LNCaP clone FGC (cell line): ENCODE data around the gene ABCA6.

Experiments used
- DNase-seq: peaks from one replicate; pipeline ENCODE4 v3.0.0-alpha.2; 2011; ENCODE audit warnings: low read depth
- H3K4me3 ChIP-seq: 2 replicates; pipeline ENCODE4 v1.5.1; 2011; ENCODE audit warnings: mild to moderate bottlenecking, low read depth, low read length, control low read depth
- CTCF ChIP-seq: IDR thresholded peaks from 2 replicates; pipeline ENCODE4 v1.5.1; 2012; ENCODE audit warnings: mild to moderate bottlenecking; ENCODE audit not compliant: control insufficient read depth, insufficient read depth; ENCODE audit errors: extremely low read depth

Gene ABCA6

DNA sequence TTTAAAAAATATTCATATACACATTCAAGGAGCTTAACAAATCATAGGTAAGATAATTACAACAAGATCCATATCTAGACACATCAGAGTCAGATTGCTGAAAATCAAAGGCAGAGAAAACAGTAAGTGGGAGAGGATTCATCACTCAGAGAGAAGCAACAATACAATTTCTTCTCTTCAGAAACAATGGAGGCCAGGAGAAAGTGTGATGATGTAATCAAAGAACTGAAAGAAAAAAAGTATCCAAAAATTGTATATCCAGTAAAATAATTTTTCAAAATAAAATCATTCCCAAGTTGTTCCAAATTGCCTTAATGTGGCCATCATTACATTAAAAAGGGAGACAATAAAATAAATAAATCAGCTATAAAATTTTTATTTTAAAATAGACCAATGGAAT, 17.7 kb upstream of the ABCA6 start:
- no peak overlapping the region for H3K4me3 ChIP-seq
- TF ChIP-seq CTCF: no peak
- no peak for DNase-seq

DNA sequence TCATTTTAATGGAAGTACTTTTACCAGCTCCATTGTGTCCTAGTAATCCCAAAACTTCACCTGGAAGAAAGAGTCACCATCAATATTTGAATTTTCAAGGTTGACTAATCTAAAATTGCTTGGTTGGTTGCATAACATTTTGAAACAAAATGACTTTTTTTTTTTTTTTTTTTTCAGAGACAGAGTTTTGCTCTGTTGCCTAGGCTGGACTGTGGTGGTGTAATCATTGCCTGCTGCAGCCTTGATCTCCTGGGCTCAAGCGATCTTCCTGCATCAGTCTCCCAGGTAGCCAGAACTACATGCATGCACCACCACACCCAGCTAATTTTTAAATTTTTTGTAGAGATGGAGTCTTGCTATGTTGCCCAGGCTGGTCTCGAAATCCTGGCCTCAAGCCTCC, 12.6 kb upstream of the ABCA6 start:
- no peak for DNase-seq
- no peak overlapping the region for H3K4me3 ChIP-seq
- no peak for TF ChIP-seq CTCF

DNA sequence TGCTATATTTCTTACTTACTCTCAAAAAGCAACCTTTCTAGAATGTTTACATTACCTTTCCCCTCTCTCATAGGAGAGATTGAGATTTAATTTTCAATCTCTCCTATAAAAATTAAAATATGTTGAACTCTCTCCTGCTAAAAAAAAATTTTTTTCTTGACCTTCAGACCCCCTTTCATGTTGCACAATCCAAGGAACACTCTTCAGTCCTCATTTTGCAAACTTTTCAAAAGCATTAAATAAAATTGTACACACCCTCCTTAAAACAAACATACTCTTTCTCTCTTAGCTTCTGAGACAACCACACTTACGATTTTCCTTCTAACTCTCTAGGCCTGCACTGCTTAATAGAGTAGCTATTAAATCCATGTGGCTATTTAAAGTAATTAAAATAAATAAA, 8.6 kb upstream of the ABCA6 start:
- no peak for TF ChIP-seq CTCF

DNA sequence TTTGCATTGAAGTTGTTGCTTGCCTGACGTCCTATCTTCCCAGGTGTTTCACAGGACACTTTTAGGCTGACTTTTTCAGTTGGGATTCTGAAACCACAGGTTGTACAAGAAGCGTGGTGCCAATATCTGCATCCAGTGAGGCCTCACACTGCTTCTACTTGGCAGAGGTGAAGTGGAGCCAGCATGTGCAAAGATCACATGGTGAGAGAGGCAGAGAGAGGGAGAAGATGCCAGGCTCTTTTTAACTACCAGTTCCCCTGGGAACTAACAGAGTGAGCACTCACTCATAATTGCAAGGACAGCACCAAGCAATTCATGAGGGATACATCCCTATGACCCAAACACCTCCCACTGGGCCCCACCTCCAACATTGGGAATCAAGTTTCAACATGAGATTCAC, 5.8 kb upstream of the ABCA6 start:
- no peak for DNase-seq
- H3K4me3 ChIP-seq: no peak overlapping the region
- TF ChIP-seq CTCF: no peak

More for the DNA sequence above, 8.6 kb upstream of the ABCA6 start:
- H3K4me3 ChIP-seq: no peak overlapping the region
- DNase-seq: no peak

DNA sequence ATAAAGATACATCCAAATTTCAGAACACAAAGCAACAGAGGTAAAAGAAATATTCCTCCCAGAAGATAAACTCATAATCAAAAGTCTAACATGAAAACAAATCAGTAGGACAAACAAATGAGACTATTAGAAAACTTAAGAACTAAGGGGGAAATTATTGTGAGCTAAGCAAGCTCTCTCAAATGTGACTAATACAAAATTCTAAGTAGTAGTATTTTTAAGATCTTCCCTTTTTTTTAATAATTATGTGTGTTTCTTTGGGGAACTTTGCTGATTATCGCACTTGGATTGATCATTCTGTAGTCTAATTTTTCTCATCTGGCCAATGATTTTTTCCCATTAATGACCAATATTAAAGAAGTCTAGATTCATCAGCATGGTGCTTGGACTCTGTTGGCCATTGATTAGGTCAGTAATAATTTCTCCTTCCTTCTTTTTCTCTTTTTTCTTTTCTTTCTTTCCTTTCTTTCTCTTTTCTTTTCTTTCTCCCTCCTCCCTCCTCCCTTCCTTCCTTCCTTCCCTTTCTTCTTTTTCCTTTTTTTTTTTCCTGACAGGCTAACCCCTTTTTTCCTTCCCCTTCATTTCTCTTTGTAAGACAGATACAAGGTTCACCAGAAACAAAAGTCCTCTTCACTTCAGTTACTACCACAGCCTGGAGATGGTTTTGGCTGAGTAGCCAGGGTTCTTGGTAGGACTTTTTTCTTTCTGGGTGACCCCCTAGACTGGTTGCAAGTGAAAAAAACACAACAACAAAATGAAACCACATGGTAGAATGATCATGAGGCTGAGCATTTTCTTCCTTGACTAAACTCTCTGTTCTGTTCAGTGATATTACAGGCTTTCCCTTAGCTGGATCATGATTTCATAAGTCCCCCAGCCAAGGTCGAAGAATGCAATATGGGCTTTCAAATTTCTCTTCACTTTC, 2.9 kb upstream of the ABCA6 start:
- no peak for DNase-seq
- no peak overlapping the region for H3K4me3 ChIP-seq
- TF ChIP-seq CTCF: no peak

GRCh38 chr17:69143683-69144231, 2.1 kb upstream of the ABCA6 start:
- H3K4me3 ChIP-seq: no peak overlapping the region
- no peak for DNase-seq
- TF ChIP-seq CTCF: no peak
